K562 (cell line): Measurements from ENCODE around the gene BANP. TPM values are rescaled to one million over a fixed set of nuclear protein-coding genes. Genes with fewer than 3 reads are reported as not detected.
"Not testable (repeated sequence)": the region's sequence is repeated elsewhere in the genome, so short reads cannot be mapped to it uniquely, and the experiment has no call there.

ENCODE experiments used
- ATAC-seq: fragments of 200-7000 bp; cut with Tn5 transposase; 3 replicates; pipeline ENCODE4 v1.9.1; 2020; ENCODE audit warnings: moderate library complexity
- BruUV-seq: library from RNA; stranded (reverse); fragments of 400-500 nt; replicated peaks from 2 replicates; lab custom pipeline; 2021; lab: Mats Ljungman, UMichigan
- CTCF ChIA-PET: fragments of 300-600 bp; formaldehyde crosslinking; extraction: SDS; loops from one replicate; lab custom pipeline; 2021; ENCODE audit warnings: low intra/inter-chr PET ratio; lab: Yijun Ruan, JAX
- POLR2A ChIA-PET: fragments of 300-600, 350-650 bp; sonication (Branson Sonifier 250); formaldehyde crosslinking; extraction: SDS; loops from one replicate; lab custom pipeline; 2021; ENCODE audit warnings: antibody characterized with exemption, inconsistent platforms; lab: Yijun Ruan, JAX
- DNase-seq, 4 experiments: peaks; one replicate each; pipeline versions ENCODE4 v3.0.0 to v3.0.0-alpha.2; 2011 to 2018; ENCODE audit warnings: low spot score in 3 of 4, mixed read lengths in 3 of 4; ENCODE audit errors: extremely low read depth in 1 of 4
- FAIRE-seq: peaks from 2 replicates; lab custom pipeline; 2011; peaks lifted over from hg19 to GRCh38; lab: Jason Lieb, UNC
- H2AFZ ChIP-seq: 2 replicates; pipeline ENCODE4 v1.6.0; 2011; ENCODE audit warnings: low read depth, low read length, control low read depth, inconsistent platforms
- H3K27ac ChIP-seq: fragments of 200-600 bp; 3 replicates; pipeline ENCODE4 v1.8.0; 2011; ENCODE audit warnings: low read depth, mild to moderate bottlenecking, control low read depth, inconsistent platforms, low read length, moderate library complexity, mixed read lengths; ENCODE audit errors: extremely low read depth
- H3K27me3 ChIP-seq, 2 experiments: fragments of 300-600 bp in 1 of 2; 2 replicates in 1 of 2; 3 replicates in 1 of 2; pipeline versions ENCODE4 v1.6.0 to v1.8.0; 2011; ENCODE audit warnings: inconsistent platforms in 2 of 2, low read length in 2 of 2, mild to moderate bottlenecking in 1 of 2, mixed read lengths in 1 of 2, moderate library complexity in 1 of 2; ENCODE audit not compliant: control insufficient read depth in 2 of 2, insufficient read depth in 2 of 2
- H3K36me3 ChIP-seq: fragments of 300-600 bp; 3 replicates; pipeline ENCODE4 v1.8.0; 2011; ENCODE audit warnings: mild to moderate bottlenecking, low read length, inconsistent platforms; ENCODE audit not compliant: control insufficient read depth, insufficient read depth
- H3K4me1 ChIP-seq, 2 experiments: fragments of 200-600 bp in 1 of 2; replicated peaks in 1 of 2; 2 replicates in 1 of 2; 3 replicates in 1 of 2; pipeline versions ENCODE4 v1.5.1 to v1.8.0; 2011; ENCODE audit warnings: inconsistent platforms in 2 of 2, low read length in 2 of 2, mild to moderate bottlenecking in 1 of 2, mixed read lengths in 1 of 2, moderate library complexity in 1 of 2; ENCODE audit not compliant: control insufficient read depth in 2 of 2, insufficient read depth in 2 of 2
- H3K4me2 ChIP-seq: 2 replicates; pipeline ENCODE4 v1.6.1; 2011; ENCODE audit warnings: low read length, control low read depth, inconsistent platforms, mixed read lengths; ENCODE audit not compliant: insufficient read depth
- H3K4me3 ChIP-seq: fragments of 200-600 bp; sonication (generic), shearing (Covaris generic); 2 replicates; pipeline ENCODE4 v1.5.1; 2016; ENCODE audit warnings: control low read depth, inconsistent platforms
- H3K79me2 ChIP-seq: fragments of 200-600 bp; 3 replicates; pipeline ENCODE4 v1.8.0; 2011; ENCODE audit warnings: low read length, inconsistent platforms; ENCODE audit not compliant: control insufficient read depth, insufficient read depth
- H3K9ac ChIP-seq, 2 experiments: 2 replicates each; pipeline versions ENCODE4 v1.6.0 to v1.6.1; 2011; ENCODE audit warnings: low read depth in 2 of 2, low read length in 2 of 2, control low read depth in 1 of 2, inconsistent platforms in 1 of 2, mild to moderate bottlenecking in 1 of 2, mixed read lengths in 1 of 2; ENCODE audit not compliant: insufficient read depth in 1 of 2
- H3K9me1 ChIP-seq: one replicate; pipeline ENCODE4 v1.6.0; 2011; ENCODE audit warnings: inconsistent platforms, mild to moderate bottlenecking, low read length, moderate library complexity; ENCODE audit not compliant: control insufficient read depth, insufficient read depth
- H3K9me3 ChIP-seq: replicated peaks from 2 replicates; pipeline ENCODE4 v1.5.1; 2011; ENCODE audit warnings: low read depth, low read length, inconsistent platforms; ENCODE audit not compliant: control insufficient read depth, insufficient read depth
- H4K20me1 ChIP-seq: replicated peaks from 2 replicates; pipeline ENCODE4 v1.6.1; 2011; ENCODE audit warnings: low read length, inconsistent platforms, mixed read lengths; ENCODE audit not compliant: control insufficient read depth, insufficient read depth
- RAD21 ChIP-seq, 2 experiments: fragments of 250-450 bp in 1 of 2; fragments of 450-650 bp in 1 of 2; sonication (Bioruptor Pico) in 1 of 2; formaldehyde crosslinking in 1 of 2; IDR thresholded peaks in 1 of 2; conservative IDR thresholded peaks in 1 of 2; 2 replicates each; pipeline versions ENCODE4 v1.4.0 to v1.8.0; 2020 to 2022; ENCODE audit warnings: mild to moderate bottlenecking in 2 of 2, moderate library complexity in 1 of 2
- WGBS: fragments of 100-300 bp; shearing (Covaris generic); methylation state at CpG from one replicate; pipeline ENCODE4 v1.1.6; 2016; ENCODE audit warnings: low coverage, mixed read lengths; ENCODE audit not compliant: insufficient coverage; ENCODE audit errors: missing lambda C conversion rate; 5-methylcytosine and 5-hydroxymethylcytosine counted together
- in situ Hi-C: fragments of 300-500 bp; cut with MboI; formaldehyde crosslinking; loops from 4 replicates; pipeline ENCODE4 v1.15.0; 2018; ENCODE audit warnings: inconsistent platforms, mixed read lengths
- intact Hi-C: fragments of 100-400 bp; cut with micrococcal nuclease; formaldehyde crosslinking; loops from 2 replicates; pipeline ENCODE4 v1.14.2; 2022
- polyA plus RNA-seq, 8 experiments: library from polyadenylated mRNA; depleted of rRNA in 4 of 8; stranded (reverse) in 5 of 8; unstranded in 3 of 8; fragments of >200 nt; fragmentation: Nextera tagmentation in 2 of 8; fragmentation: Illumina TruSeq in 1 of 8; extraction: Ambion mirVana in 2 of 8; extraction: Trizol in 1 of 8; gene quantifications; 2 replicates each; pipeline versions ENCODE4 v1.2.1 to v1.2.3, GENCODE V29; 2011 to 2014; ENCODE audit warnings: inconsistent platforms in 1 of 8, missing spikeins in 1 of 8
- total RNA-seq, 7 experiments: library from RNA; depleted of rRNA in 6 of 7; stranded (reverse); fragments of >200 nt in 6 of 7; fragmentation: Illumina TruSeq in 2 of 7; extraction: Trizol in 2 of 7; gene quantifications; 2 replicates each; pipeline versions ENCODE4 v1.2.1 to v1.2.3, GENCODE V29; 2011 to 2021; ENCODE audit warnings: low replicate concordance in 1 of 7

The BANP gene
- total and polyA plus RNA-seq, 9 of the 15 experiments (the other 6 are each of a cell fraction or from before 2014, with no cell fraction given) = 4.6 to 22.1 (median 15.6) TPM

DNA sequence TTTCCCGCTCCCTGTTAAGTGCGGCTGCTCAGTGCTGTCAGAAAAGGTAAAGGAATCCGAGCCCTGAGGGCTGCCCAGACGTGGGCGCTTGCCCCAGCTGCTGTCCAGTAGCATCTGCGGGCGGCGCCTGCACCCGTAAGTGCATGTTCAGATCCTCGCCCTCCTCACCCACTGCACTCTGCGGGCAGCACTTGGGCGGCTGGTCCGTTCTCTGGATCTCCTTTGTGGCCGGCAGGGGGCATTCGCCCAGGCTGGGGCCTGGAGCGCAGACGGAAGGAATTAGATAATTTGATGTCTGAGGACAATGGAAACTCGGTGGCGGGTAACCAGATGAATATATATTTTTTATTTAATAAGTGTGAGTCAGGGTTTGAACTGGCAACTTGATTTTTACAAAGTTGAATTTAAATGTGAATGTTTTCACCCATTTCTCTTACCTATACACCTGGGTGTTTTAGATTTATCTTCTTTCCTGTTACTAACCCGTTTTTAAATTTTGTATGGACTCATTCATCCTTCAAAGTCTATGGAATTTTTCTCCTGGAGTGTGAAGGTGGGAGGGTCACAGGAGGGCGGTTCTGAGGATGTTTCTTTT lies 73.4 kb downstream of the BANP start:
- CTCF ChIA-PET, H3K4me3 ChIP-seq, H3K79me2 ChIP-seq, H3K4me2 ChIP-seq, H2AFZ ChIP-seq, H3K36me3 ChIP-seq, H3K27ac ChIP-seq, H4K20me1 ChIP-seq, BruUV-seq, POLR2A ChIA-PET, intact Hi-C loops, H3K27me3 ChIP-seq, H3K9me3 ChIP-seq, in situ Hi-C loops, H3K9me1 ChIP-seq, H3K9ac ChIP-seq: not testable (repeated sequence)
- peaks cover 0 to 20% of the 10 kb centered on the region in 2 experiments; a peak in 2 of 5 replicates for H3K4me1 ChIP-seq
- ATAC-seq (0 out of 3 replicates have a peak, but pooled peaks have one; percentile 39), DNase-seq (peak in 1 of 4 experiments; percentile 17), FAIRE-seq (peak; percentile 29)
- WGBS = 78% methylated on average over 19 of the region's 21 CpGs
- peak in 1 of 2 experiments; percentile 30; a peak in 2 of 4 replicates for TF ChIP-seq RAD21 (CRISPR knock-in tag; conservative IDR thresholded peaks at IDR 0.05 in 1 of 2, IDR thresholded peaks at IDR 0.05 in 1 of 2)

DNA sequence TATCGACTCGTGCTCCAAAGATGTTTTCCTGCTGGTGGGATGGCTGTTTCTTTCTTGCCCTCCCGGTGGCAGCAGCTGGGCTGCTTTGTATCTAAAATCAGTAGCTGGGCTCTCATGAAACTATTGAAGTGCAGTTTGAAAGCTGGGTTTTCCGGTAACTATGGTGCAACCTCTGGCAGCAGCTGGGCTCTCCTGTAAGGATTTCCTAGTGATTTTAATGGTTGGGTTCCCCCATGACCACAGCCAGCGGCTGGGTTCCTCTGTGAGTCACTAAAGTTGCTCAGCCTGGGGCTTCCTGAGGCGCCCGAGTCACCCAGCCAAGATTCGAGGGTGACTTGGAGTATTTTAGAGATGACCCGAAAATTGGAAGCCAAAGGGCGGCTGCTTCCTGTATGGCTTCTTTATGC lies 73.9 kb downstream of the BANP start:
- H3K9me3 ChIP-seq, H3K36me3 ChIP-seq, H4K20me1 ChIP-seq, H3K79me2 ChIP-seq, DNase-seq, CTCF ChIA-PET, intact Hi-C loops, H3K27ac ChIP-seq, H3K9ac ChIP-seq, H3K4me2 ChIP-seq, H2AFZ ChIP-seq, FAIRE-seq, in situ Hi-C loops, BruUV-seq, ATAC-seq, H3K4me3 ChIP-seq, H3K9me1 ChIP-seq, H3K27me3 ChIP-seq, POLR2A ChIA-PET: not testable (repeated sequence)
- WGBS = 75% methylated on average over 10 of the region's 10 CpGs
- peaks cover 0 to 15% of the 10 kb centered on the region in 2 experiments; a peak in 2 of 5 replicates for H3K4me1 ChIP-seq

DNA sequence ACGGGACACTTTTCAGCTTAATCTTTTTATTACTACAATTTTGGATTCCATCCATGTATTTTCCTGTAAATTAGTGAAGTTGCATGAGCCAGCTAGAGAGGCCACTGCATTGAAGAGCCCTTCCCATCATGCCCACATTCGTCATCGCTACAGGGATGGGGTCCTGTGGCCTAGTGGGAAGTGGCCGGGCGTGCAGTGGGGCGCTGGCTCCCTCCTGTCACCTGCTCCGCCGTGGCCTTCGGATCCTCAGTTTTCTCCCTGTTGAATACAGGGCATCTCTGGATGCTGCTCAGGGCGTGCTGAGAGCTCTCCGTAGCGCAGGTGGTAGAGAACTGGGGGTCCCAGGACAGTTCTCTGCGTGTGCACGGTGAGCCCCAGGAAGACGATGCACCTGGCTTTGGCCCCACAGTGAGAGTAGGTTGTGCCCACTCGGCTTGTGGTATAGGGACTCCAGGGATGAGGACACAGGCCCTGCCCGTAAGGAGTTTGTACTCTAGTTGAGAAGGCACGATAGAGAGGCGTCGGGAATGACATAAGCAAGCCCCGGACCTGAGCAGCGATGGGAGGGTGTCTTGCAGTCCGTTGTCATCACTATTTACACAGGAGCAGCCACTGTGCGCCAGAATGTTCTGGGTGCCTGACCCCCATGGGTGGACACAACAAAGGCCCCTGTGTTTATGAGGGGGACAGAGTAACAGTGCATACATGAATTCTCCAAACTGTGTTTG lies 74.8 kb downstream of the BANP start:
- WGBS = 91% methylated on average over 19 of the region's 24 CpGs

More for the DNA sequence above, 74.8 kb downstream of the BANP start:
- H3K79me2 ChIP-seq, H3K4me3 ChIP-seq, H2AFZ ChIP-seq, ATAC-seq, H3K9me1 ChIP-seq, H3K9ac ChIP-seq, H3K27ac ChIP-seq, H3K9me3 ChIP-seq, H4K20me1 ChIP-seq, in situ Hi-C loops, H3K4me2 ChIP-seq, H3K36me3 ChIP-seq, POLR2A ChIA-PET, BruUV-seq, intact Hi-C loops, H3K4me1 ChIP-seq, DNase-seq, FAIRE-seq, CTCF ChIA-PET, H3K27me3 ChIP-seq: not testable (repeated sequence)
